Liver (tissue), 10 donors: ENCODE measurements around the gene KLHDC10. TPM values are rescaled to one million over a fixed set of nuclear protein-coding genes. Genes with fewer than 3 reads are reported as not detected.
"Not testable (repeated sequence)": the region's sequence is repeated elsewhere in the genome, so short reads cannot be mapped to it uniquely, and the experiment has no call there.

Experiments used
- DNase-seq: peaks from one replicate; pipeline ENCODE4 v3.0.0-alpha.2; 2017; ENCODE audit warnings: low spot score
- H3K27ac ChIP-seq, 2 donors: one replicate each; pipeline ENCODE4 v1.7.0; 2013; ENCODE audit warnings: inconsistent platforms in 2 of 2, low read length in 2 of 2, control low read depth in 1 of 2, low read depth in 1 of 2, mild to moderate bottlenecking in 1 of 2
- H3K27me3 ChIP-seq, 4 donors: one replicate each; pipeline versions ENCODE4 v1.6.1 to v1.7.0; 2013; ENCODE audit warnings: low read length in 3 of 4, inconsistent platforms in 1 of 4, mild to moderate bottlenecking in 1 of 4, moderate library complexity in 1 of 4; ENCODE audit not compliant: control insufficient read depth in 4 of 4, insufficient read depth in 4 of 4
- H3K36me3 ChIP-seq, 4 donors: one replicate each; pipeline versions ENCODE4 v1.6.1 to v1.7.0; 2013; ENCODE audit warnings: low read length in 3 of 4, mild to moderate bottlenecking in 3 of 4, low read depth in 1 of 4, moderate library complexity in 1 of 4; ENCODE audit not compliant: control insufficient read depth in 4 of 4, insufficient read depth in 3 of 4
- H3K4me1 ChIP-seq, 4 donors: one replicate each; pipeline versions ENCODE4 v1.6.1 to v1.7.0; 2013; ENCODE audit warnings: low read length in 3 of 4, mild to moderate bottlenecking in 3 of 4, moderate library complexity in 1 of 4; ENCODE audit not compliant: control insufficient read depth in 4 of 4, insufficient read depth in 4 of 4
- H3K4me3 ChIP-seq, 3 donors: one replicate each; pipeline versions ENCODE4 v1.6.1 to v1.7.0; 2013; ENCODE audit warnings: low read length in 3 of 3, control low read depth in 1 of 3, low read depth in 1 of 3, mild to moderate bottlenecking in 1 of 3
- H3K9ac ChIP-seq, 2 donors: one replicate each; pipeline ENCODE4 v1.7.0; 2013; ENCODE audit warnings: low read length in 2 of 2, mild to moderate bottlenecking in 2 of 2, moderate library complexity in 2 of 2, control low read depth in 1 of 2, low read depth in 1 of 2
- H3K9me3 ChIP-seq, 4 donors: one replicate each; pipeline versions ENCODE4 v1.6.1 to v1.7.0; 2013; ENCODE audit warnings: low read length in 3 of 4; ENCODE audit not compliant: control insufficient read depth in 4 of 4
- EGR1 ChIP-seq, 2 donors: IDR thresholded peaks; 2 replicates each; pipeline ENCODE4 v1.6.1; 2016 to 2018; ENCODE audit warnings: antibody characterized with exemption in 2 of 2, low read depth in 2 of 2
- FOXA1 ChIP-seq: IDR thresholded peaks from 2 replicates; pipeline ENCODE4 v1.6.1; 2016; ENCODE audit warnings: antibody characterized with exemption
- FOXA2 ChIP-seq: IDR thresholded peaks from 2 replicates; pipeline ENCODE4 v1.6.1; 2016; ENCODE audit warnings: antibody characterized with exemption
- GABPA ChIP-seq, 2 donors: IDR thresholded peaks in 1 of 2; conservative IDR thresholded peaks in 1 of 2; 2 replicates each; pipeline ENCODE4 v1.6.1; 2016; ENCODE audit warnings: antibody characterized with exemption in 2 of 2, mild to moderate bottlenecking in 1 of 2, moderate library complexity in 1 of 2
- HNF4A ChIP-seq, 2 donors: conservative IDR thresholded peaks; 2 replicates each; pipeline ENCODE4 v1.6.1; 2016; ENCODE audit warnings: antibody characterized with exemption in 2 of 2, mild to moderate bottlenecking in 2 of 2
- JUND ChIP-seq, 2 donors: IDR thresholded peaks; 2 replicates each; pipeline ENCODE4 v1.6.1; 2016; ENCODE audit warnings: antibody characterized with exemption in 2 of 2
- RAD21 ChIP-seq, 2 donors: IDR thresholded peaks; 2 replicates each; pipeline ENCODE4 v1.6.1; 2016; ENCODE audit warnings: antibody characterized with exemption in 2 of 2, mild to moderate bottlenecking in 2 of 2
- RXRA ChIP-seq, 2 donors: IDR thresholded peaks; 2 replicates each; pipeline ENCODE4 v1.6.1; 2017 to 2018; ENCODE audit warnings: antibody characterized with exemption in 2 of 2, mild to moderate bottlenecking in 1 of 2
- SP1 ChIP-seq: IDR thresholded peaks from 2 replicates; pipeline ENCODE4 v1.6.1; 2018; ENCODE audit warnings: antibody characterized with exemption, mild to moderate bottlenecking
- YY1 ChIP-seq: IDR thresholded peaks from 2 replicates; pipeline ENCODE4 v1.6.1; 2016; ENCODE audit warnings: antibody characterized with exemption, mild to moderate bottlenecking
- WGBS: extraction: QIAGEN DNeasy Blood & Tissue Kit; methylation state at CpG from one replicate; pipeline ENCODE4 v1.1.7; 2013; 5-methylcytosine and 5-hydroxymethylcytosine counted together
- polyA plus RNA-seq, 2 donors: library from polyadenylated mRNA; stranded (reverse) in 1 of 2; unstranded in 1 of 2; fragments of 200-250 nt in 1 of 2; fragments of >200 nt in 1 of 2; fragmentation: Nextera tagmentation in 1 of 2; extraction: Ambion mirVana in 1 of 2; gene quantifications; one replicate each; pipeline versions ENCODE4 v1.2.1 to v1.2.3, GENCODE V29; 2013 to 2015
- small RNA-seq: library from RNA; depleted of rRNA; stranded (forward); fragments of <200 nt; gene quantifications from one replicate; pipeline ENCODE3, GENCODE V24; 2014
- total RNA-seq, 2 donors: library from RNA; depleted of rRNA; stranded (reverse); fragments of >200 nt; gene quantifications; one replicate each; pipeline ENCODE4 v1.2.3, GENCODE V29; 2014
- TF ChIP-seq, protein P1 (sequence below): IDR thresholded peaks from 2 replicates; pipeline ENCODE4 v1.6.1; 2016; ENCODE audit warnings: antibody characterized with exemption
- TF ChIP-seq, protein P2 (sequence below): fragments of 150-350 bp; IDR thresholded peaks from 2 replicates; pipeline ENCODE4 v1.5.1; 2017; ENCODE audit warnings: improper control_type of control experiment, low read depth, low read length; ENCODE audit not compliant: missing input control
- TF ChIP-seq, protein P3 (sequence below): IDR thresholded peaks from 2 replicates; pipeline ENCODE4 v1.6.1; 2016; ENCODE audit warnings: antibody characterized with exemption
- TF ChIP-seq, protein P4 (sequence below): IDR thresholded peaks from 2 replicates; pipeline ENCODE4 v1.6.1; 2016; ENCODE audit warnings: antibody characterized with exemption
- donor health status: healthy.
- donor health status: healthy.
- donor health status: healthy.
- donor health status: healthy.
- donor health status: healthy.

Gene KLHDC10
- total and polyA plus RNA-seq, 4 donors, result 10.8 to 31.2 (median 17.4) TPM

DNA sequence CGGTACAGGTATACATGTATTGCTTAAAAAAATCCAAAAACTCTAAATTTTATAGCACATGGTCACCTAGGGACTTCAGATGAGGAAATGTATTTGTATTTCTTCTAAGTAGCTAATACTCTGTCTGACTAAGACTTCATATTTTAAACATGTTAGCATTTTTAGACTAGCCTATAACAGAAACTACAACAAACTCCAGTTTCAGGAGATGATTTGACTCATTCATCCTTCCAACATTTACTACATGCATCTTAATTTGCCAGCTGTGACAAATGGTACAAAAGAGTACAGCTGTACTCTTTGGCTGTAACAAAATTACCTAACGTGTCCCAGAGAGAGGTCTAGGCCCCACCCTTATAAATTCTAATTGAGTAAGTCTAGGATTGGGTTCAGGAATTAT, 112.7 kb downstream of the KLHDC10 start:
- H3K9ac ChIP-seq, result no peak overlapping the region
- TF ChIP-seq RXRA (IDR thresholded peaks at IDR 0.05) (no peak), FOXA2 (no peak), FOXA1 (no peak), SP1 (no peak), RAD21 (IDR thresholded peaks at IDR 0.05) (no peak), JUND (IDR thresholded peaks at IDR 0.05) (no peak), YY1 (no peak), GABPA (IDR thresholded peaks at IDR 0.05 in 1 of 2, conservative IDR thresholded peaks at IDR 0.05 in 1 of 2) (no peak), HNF4A (conservative IDR thresholded peaks at IDR 0.05) (no peak), EGR1 (IDR thresholded peaks at IDR 0.05; ENCODE audit: low read depth in 2 of 2) (no peak)
- TF ChIP-seq, protein P1, sequence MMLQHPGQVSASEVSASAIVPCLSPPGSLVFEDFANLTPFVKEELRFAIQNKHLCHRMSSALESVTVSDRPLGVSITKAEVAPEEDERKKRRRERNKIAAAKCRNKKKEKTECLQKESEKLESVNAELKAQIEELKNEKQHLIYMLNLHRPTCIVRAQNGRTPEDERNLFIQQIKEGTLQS, result no peak
- TF ChIP-seq, protein P2, sequence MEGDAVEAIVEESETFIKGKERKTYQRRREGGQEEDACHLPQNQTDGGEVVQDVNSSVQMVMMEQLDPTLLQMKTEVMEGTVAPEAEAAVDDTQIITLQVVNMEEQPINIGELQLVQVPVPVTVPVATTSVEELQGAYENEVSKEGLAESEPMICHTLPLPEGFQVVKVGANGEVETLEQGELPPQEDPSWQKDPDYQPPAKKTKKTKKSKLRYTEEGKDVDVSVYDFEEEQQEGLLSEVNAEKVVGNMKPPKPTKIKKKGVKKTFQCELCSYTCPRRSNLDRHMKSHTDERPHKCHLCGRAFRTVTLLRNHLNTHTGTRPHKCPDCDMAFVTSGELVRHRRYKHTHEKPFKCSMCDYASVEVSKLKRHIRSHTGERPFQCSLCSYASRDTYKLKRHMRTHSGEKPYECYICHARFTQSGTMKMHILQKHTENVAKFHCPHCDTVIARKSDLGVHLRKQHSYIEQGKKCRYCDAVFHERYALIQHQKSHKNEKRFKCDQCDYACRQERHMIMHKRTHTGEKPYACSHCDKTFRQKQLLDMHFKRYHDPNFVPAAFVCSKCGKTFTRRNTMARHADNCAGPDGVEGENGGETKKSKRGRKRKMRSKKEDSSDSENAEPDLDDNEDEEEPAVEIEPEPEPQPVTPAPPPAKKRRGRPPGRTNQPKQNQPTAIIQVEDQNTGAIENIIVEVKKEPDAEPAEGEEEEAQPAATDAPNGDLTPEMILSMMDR, result no peak
- TF ChIP-seq, protein P3, sequence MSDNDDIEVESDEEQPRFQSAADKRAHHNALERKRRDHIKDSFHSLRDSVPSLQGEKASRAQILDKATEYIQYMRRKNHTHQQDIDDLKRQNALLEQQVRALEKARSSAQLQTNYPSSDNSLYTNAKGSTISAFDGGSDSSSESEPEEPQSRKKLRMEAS, result no peak
- TF ChIP-seq, protein P4, sequence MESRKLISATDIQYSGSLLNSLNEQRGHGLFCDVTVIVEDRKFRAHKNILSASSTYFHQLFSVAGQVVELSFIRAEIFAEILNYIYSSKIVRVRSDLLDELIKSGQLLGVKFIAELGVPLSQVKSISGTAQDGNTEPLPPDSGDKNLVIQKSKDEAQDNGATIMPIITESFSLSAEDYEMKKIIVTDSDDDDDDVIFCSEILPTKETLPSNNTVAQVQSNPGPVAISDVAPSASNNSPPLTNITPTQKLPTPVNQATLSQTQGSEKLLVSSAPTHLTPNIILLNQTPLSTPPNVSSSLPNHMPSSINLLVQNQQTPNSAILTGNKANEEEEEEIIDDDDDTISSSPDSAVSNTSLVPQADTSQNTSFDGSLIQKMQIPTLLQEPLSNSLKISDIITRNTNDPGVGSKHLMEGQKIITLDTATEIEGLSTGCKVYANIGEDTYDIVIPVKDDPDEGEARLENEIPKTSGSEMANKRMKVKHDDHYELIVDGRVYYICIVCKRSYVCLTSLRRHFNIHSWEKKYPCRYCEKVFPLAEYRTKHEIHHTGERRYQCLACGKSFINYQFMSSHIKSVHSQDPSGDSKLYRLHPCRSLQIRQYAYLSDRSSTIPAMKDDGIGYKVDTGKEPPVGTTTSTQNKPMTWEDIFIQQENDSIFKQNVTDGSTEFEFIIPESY, result no peak
- H3K4me3 ChIP-seq, result no peak overlapping the region
- peaks cover 2 to 23% (median 16%) of the 10 kb centered on the region in 4 donors for H3K36me3 ChIP-seq
- H3K4me1 ChIP-seq, result peaks cover 0 to 4% (median under 1%) of the 10 kb centered on the region in 4 donors
- H3K27ac ChIP-seq, result no peak overlapping the region
- 70% methylated on average over 2 of the region's 2 CpGs for whole genome bisulfite sequencing
- H3K9me3 ChIP-seq, result no peaks in the 10 kb centered on the region
- H3K27me3 ChIP-seq, result no peaks in the 10 kb centered on the region
- DNase-seq, result no peak

DNA sequence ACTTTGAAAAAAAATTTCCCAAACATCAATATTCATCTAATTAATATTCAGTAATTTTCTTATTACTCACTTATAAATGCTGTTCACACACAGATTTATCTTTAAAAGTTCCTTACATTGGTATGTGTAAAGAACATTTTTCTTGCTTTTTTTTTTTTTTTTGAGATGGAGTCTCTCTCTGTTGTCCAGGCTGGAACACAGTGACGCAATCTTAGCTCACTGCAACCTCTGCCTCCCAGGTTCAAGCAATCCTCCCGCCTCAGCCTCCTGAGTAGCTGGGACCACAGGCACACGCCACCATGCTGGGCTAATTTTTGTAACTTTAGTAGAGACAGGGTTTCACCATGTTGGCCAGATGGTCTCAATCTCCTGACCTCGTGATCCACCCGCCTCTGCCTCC, 114.0 kb downstream of the KLHDC10 start:
- not testable (repeated sequence) for H3K27ac ChIP-seq, H3K9me3 ChIP-seq, H3K4me1 ChIP-seq, H3K27me3 ChIP-seq, H3K9ac ChIP-seq, H3K4me3 ChIP-seq, DNase-seq
- H3K36me3 ChIP-seq, result peaks cover 2 to 23% (median 16%) of the 10 kb centered on the region in 4 donors
- 97% methylated on average over 5 of the region's 5 CpGs for WGBS

Small RNAs within 50 kb of the gene (small RNA-seq; reads per million reads assigned to genes)
- not detected for gene RNA5SP245

Other genes starting within 250 kb of the KLHDC10 start
- gene UBE2H, start 117.6 kb upstream of the KLHDC10 start, total RNA-seq, result 10 to 100 TPM; 35.1 to 84.2 TPM
- gene UBE2H, start 117.6 kb upstream of the KLHDC10 start, polyA plus RNA-seq, result 10 to 100 TPM; 11.9 to 12.3 TPM
- 1 to 10 TPM; 7.0 to 7.1 TPM for gene ZC3HC1, start 19.2 kb upstream of the KLHDC10 start, total RNA-seq
- gene ZC3HC1, start 19.2 kb upstream of the KLHDC10 start, polyA plus RNA-seq, result 10 to 100 TPM in 1 of 2 donors, 1 to 10 TPM in 1; 7.7 to 11.3 TPM
- gene TMEM209, start 134.9 kb downstream of the KLHDC10 start, total RNA-seq, result 10 to 100 TPM in 1 of 2 donors, 1 to 10 TPM in 1; 9.0 to 10.1 TPM
- gene TMEM209, start 134.9 kb downstream of the KLHDC10 start, polyA plus RNA-seq, result 1 to 10 TPM; 4.5 to 9.0 TPM
- not detected for gene SSMEM1, start 137.3 kb downstream of the KLHDC10 start, total RNA-seq
- not detected for gene SSMEM1, start 137.3 kb downstream of the KLHDC10 start, polyA plus RNA-seq
- not detected for gene CPA2, start 196.3 kb downstream of the KLHDC10 start, total RNA-seq
- gene CPA2, start 196.3 kb downstream of the KLHDC10 start, polyA plus RNA-seq, result not detected
- gene CPA4, start 222.6 kb downstream of the KLHDC10 start, total RNA-seq, result under 1 TPM in 1 of 2 donors, not detected in 1; 0.05 TPM
- under 1 TPM in 1 of 2 donors, not detected in 1; 0.03 TPM for gene CPA4, start 222.6 kb downstream of the KLHDC10 start, polyA plus RNA-seq